OCI-M1 (cell line): ENCODE data around the gene CT45A10.
"Not testable (repeated sequence)": the region's sequence is repeated elsewhere in the genome, so short reads cannot be mapped to it uniquely, and the experiment has no call there.

Experiments used
- DNase-seq: peaks from one replicate; lab custom pipeline; 2025; lab: John Stamatoyannopoulos, UW

Gene CT45A10

GRCh38 chrX:135893294-135893817, at the start of gene CT45A10, which contains the start of gene SAGE1:
Gene CT45A10 (minus strand): TSS chrX:135893444. CDS start chrX:135885344, 8,100 bp downstream.
Gene SAGE1 (plus strand): TSS chrX:135893716. CDS start chrX:135896243, 2,527 bp downstream.
- DNase-seq: no peak

GRCh38 chrX:135931644-135932487, 38.6 kb upstream of the CT45A10 start:
- DNase-seq: peak; percentile 64

GRCh38 chrX:135927897-135928296, 34.7 kb upstream of the CT45A10 start:
- no peak for DNase-seq

- DNase-seq: peak; percentile 0
These were observed 30.1 kb upstream of the CT45A10 start for GRCh38 chrX:135923353-135923752.

- DNase-seq: not testable (repeated sequence)
These were observed 27.3 kb upstream of the CT45A10 start for GRCh38 chrX:135920516-135920915.

- DNase-seq: peak; percentile 13
These were observed 21.2 kb upstream of the CT45A10 start for GRCh38 chrX:135914404-135914803.

GRCh38 chrX:135910251-135910650, 17.0 kb upstream of the CT45A10 start:
- no peak for DNase-seq

- no peak for DNase-seq
These were observed 463 bp downstream of the CT45A10 start for GRCh38 chrX:135892781-135893180.

GRCh38 chrX:135890087-135890585, 3.1 kb downstream of the CT45A10 start:
- no peak for DNase-seq

- peak; percentile 37 for DNase-seq
These were observed 4.3 kb downstream of the CT45A10 start for GRCh38 chrX:135888976-135889375.

- not testable (repeated sequence) for DNase-seq
These were observed 5.0 kb downstream of the CT45A10 start for GRCh38 chrX:135888230-135888629.

- not testable (repeated sequence) for DNase-seq
These were observed 10.5 kb downstream of the CT45A10 start for GRCh38 chrX:135882741-135883140.

- not testable (repeated sequence) for DNase-seq
These were observed 21.5 kb downstream of the CT45A10 start, which contains the start of gene CT45A9 for GRCh38 chrX:135871712-135872111. Gene CT45A9 (minus strand): TSS chrX:135871812. CDS start chrX:135868061, 3,751 bp downstream.

GRCh38 chrX:135854438-135854837, 38.8 kb downstream of the CT45A10 start, which contains the start of gene CT45A8:
Gene CT45A8 (minus strand): TSS chrX:135854538. CDS start chrX:135850783, 3,755 bp downstream.
- DNase-seq: not testable (repeated sequence)

- DNase-seq: not testable (repeated sequence)
These were observed 56.1 kb downstream of the CT45A10 start, which contains the start of gene CT45A7 for GRCh38 chrX:135837180-135837579. Gene CT45A7 (minus strand): TSS chrX:135837280. CDS start chrX:135833533, 3,747 bp downstream.
